ENCODE measurements around the gene SLC12A7. TPM values are rescaled to one million over a fixed set of nuclear protein-coding genes. Genes with fewer than 3 reads are reported as not detected.

Gene SLC12A7
- total and polyA plus RNA-seq, 7 experiments from 2014 or later = 6.4 to 101 (median 61.9) TPM

DNA sequence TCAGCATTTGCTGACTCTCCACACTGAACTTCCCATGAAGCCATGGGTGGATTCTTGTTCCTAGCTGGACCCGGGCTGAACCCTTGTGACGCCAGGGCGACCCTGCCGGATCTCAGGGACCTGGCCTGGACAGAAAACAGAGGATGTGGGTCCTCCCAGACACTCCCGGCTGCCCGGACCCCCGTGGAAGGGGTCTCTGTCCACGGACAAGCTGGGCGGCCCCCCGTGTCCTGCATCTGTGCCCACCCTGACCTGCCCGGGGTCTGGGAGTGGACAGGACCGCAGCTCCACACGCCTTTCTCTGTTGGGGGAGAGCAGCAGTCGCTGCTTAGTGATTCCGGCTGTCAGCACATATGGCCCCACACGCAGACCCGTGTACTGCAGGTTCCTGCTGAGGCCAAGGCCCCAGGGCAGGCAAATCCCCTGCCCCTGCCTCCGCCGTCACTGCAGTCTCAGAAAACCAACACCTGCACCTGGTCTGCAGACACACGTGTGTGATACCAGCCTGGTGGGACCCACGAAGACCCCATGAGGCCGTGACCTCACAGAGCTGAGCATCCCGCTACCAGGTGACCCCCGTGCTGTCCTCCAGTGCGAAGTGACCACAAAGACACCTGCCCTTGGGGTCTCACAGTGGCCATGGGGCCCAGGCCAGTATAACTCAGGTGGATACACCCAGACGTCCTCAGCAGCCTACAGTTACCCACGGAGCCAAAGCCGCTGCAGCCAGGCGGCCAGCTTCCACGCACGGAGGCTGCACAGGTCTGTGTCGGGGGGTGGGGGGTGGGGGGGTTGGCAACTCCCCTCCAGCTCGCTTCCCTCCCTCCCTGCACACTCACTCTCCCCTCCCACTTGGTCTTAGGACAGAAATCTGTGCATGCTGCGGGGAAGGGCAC lies 52.6 kb downstream of the SLC12A7 start:
- H3K27me3 Mint-ChIP-seq = no peaks in the 10 kb centered on the region
- peaks cover 0 to 20% (median 4%) of the 10 kb centered on the region in 5 donors for H3K36me3 Mint-ChIP-seq
- CTCF ChIA-PET = no interaction called here

DNA sequence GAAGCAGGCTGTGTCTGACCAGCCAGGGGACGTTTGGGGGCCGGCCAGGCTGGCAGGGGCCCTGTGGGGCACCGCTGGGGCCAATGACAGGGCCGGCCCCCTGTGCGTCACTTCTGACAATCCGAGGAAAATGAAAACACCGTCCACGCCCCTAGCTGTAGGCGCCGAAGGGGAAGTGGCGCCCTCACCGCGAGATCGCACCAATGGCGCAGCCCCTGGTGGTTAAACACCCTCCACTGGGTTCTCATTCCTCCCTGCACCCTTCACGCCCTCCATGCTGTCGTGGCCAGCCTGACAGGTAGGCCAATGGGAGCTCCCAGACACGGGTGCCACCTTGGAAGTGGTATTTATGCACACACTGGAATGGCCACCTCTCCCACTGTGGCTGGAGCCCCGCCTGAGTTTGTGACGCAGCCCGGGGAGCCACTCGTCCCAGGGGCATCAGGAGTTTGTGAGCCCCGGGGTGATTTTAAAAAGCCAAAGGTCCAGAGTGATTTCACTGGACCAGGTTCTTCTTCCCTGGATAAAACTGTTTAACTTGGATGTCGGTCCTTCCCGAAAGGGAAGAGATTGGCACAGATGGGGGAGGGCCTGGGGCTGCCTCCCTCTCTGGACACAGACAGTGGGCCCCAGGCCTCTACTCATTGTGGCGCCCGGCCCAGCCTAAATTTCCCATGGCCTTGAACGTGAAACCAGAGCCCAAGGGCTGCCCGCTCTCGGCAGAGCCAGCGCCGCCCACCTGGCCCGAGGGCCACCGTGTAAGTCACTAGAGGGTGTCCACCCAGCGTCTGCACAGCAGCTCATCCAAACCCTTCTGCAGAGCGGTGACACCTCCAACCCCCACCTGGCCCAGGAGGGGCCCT lies 53.5 kb downstream of the SLC12A7 start:
- no peaks in the 10 kb centered on the region for H3K9me3 Mint-ChIP-seq
- no peaks in the 10 kb centered on the region for H3K27me3 ChIP-seq (ENCODE audit: control insufficient read depth in 2 of 2, insufficient read depth in 2 of 2, low read length in 2 of 2)
- CTCF ChIA-PET = no interaction called here

More for the DNA sequence above, 52.6 kb downstream of the SLC12A7 start:
- H3K4me1 ChIP-seq (ENCODE audit: control insufficient read depth in 2 of 2, insufficient read depth in 2 of 2, low read length in 2 of 2) = no peaks in the 10 kb centered on the region
- H3K27ac Mint-ChIP-seq = no peak overlapping the region
- H3K27ac ChIP-seq (ENCODE audit: low read depth, low read length) = no peak overlapping the region
- intact Hi-C loops (cut with micrococcal nuclease) = loop anchor here in 1 of 2 donors (10.0 kb wide), 1 partner anchor 46 kb away; no protein-coding TSS in a partner anchor
- H3K9me3 Mint-ChIP-seq = no peaks in the 10 kb centered on the region
- no peaks in the 10 kb centered on the region for H3K4me1 Mint-ChIP-seq
- H3K9me3 ChIP-seq (ENCODE audit: control insufficient read depth in 2 of 3, low read length in 3 of 3) = no peaks in the 10 kb centered on the region
- ATAC-seq = no peak
- POLR2A ChIA-PET = no interaction called here
- no peak for DNase-seq
- H3K4me3 Mint-ChIP-seq = no peak overlapping the region
- no peaks in the 10 kb centered on the region for H3K27me3 ChIP-seq (ENCODE audit: control insufficient read depth in 2 of 2, insufficient read depth in 2 of 2, low read length in 2 of 2)
- no peak overlapping the region for H3K4me3 ChIP-seq (ENCODE audit: low read length)
- H3K36me3 ChIP-seq (ENCODE audit: control insufficient read depth in 2 of 3, insufficient read depth in 3 of 3, low read length in 3 of 3) = peaks cover 0 to 91% (median 0%) of the 10 kb centered on the region in 3 experiments

DNA sequence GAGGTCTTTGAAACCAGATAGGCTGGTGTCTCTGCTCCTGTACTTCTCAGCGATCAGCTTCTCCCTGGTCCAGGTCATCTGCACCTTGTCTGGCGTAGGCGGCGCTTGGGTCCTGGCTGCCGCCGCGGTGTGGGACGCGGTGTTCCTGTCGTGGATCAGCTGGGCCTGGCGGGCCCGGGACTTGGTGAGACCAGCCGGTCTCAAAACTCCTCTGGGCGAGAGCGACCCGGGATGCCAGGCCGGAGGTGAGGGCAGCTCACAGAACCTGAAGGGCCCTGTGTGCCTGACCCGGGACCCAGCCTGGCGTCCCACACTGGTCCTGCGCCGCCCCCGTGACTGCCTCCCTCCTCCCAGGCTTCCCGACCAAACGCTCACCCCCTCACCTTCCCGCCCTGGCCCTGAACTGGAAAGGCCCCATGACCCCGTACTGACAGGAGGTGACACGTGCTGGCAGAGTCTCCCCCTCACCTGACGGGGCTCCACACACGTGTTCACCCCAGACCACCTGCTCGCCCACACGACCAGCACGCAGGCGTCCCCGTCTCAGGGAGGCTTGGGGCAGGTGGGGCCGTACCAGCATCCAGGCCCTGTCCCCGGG lies 54.3 kb downstream of the SLC12A7 start:
- Histone ChIP-seq H3K4me1 (ENCODE audit: control insufficient read depth in 2 of 2, insufficient read depth in 2 of 2, low read length in 2 of 2) (no peaks in the 10 kb centered on the region), H3K9me3 (ENCODE audit: control insufficient read depth in 2 of 3, low read length in 3 of 3) (no peaks in the 10 kb centered on the region), H3K27me3 (ENCODE audit: control insufficient read depth in 2 of 2, insufficient read depth in 2 of 2, low read length in 2 of 2) (no peaks in the 10 kb centered on the region), H3K36me3 (ENCODE audit: control insufficient read depth in 2 of 3, insufficient read depth in 3 of 3, low read length in 3 of 3) (peaks cover 0 to 93% (median 0%) of the 10 kb centered on the region in 3 experiments), H3K27ac (ENCODE audit: low read depth, low read length) (no peak overlapping the region), H3K4me3 (ENCODE audit: low read length) (no peak overlapping the region)
- Mint-ChIP-seq H3K27me3 (no peaks in the 10 kb centered on the region), H3K27ac (no peak overlapping the region), H3K36me3 (peaks cover 0 to 25% (median 4%) of the 10 kb centered on the region in 5 donors), H3K4me3 (no peak overlapping the region), H3K9me3 (no peaks in the 10 kb centered on the region), H3K4me1 (no peaks in the 10 kb centered on the region)
- DNase-seq (no peak), ATAC-seq (no peak)
- CTCF ChIA-PET = no interaction called here
- intact Hi-C loops (cut with micrococcal nuclease) = loop anchor here in 1 of 2 donors (10.0 kb wide), 1 partner anchor 47 kb away; no protein-coding TSS in a partner anchor
- POLR2A ChIA-PET = no interaction called here

More for the DNA sequence above, 53.5 kb downstream of the SLC12A7 start:
- Mint-ChIP-seq H3K27ac (no peak overlapping the region), H3K4me3 (no peak overlapping the region), H3K27me3 (no peaks in the 10 kb centered on the region), H3K4me1 (no peaks in the 10 kb centered on the region), H3K36me3 (peaks cover 0 to 21% (median 4%) of the 10 kb centered on the region in 5 donors)
- Histone ChIP-seq H3K36me3 (ENCODE audit: control insufficient read depth in 2 of 3, insufficient read depth in 3 of 3, low read length in 3 of 3) (peaks cover 0 to 93% (median 0%) of the 10 kb centered on the region in 3 experiments), H3K9me3 (ENCODE audit: control insufficient read depth in 2 of 3, low read length in 3 of 3) (no peaks in the 10 kb centered on the region), H3K4me1 (ENCODE audit: control insufficient read depth in 2 of 2, insufficient read depth in 2 of 2, low read length in 2 of 2) (no peaks in the 10 kb centered on the region), H3K4me3 (ENCODE audit: low read length) (no peak overlapping the region), H3K27ac (ENCODE audit: low read depth, low read length) (no peak overlapping the region)
- ATAC-seq (peak; percentile 28), DNase-seq (no peak)
- intact Hi-C loops (cut with micrococcal nuclease) = loop anchor here in 1 of 2 donors (10.0 kb wide), 1 partner anchor 46 kb away; no protein-coding TSS in a partner anchor
- POLR2A ChIA-PET = no interaction called here

DNA sequence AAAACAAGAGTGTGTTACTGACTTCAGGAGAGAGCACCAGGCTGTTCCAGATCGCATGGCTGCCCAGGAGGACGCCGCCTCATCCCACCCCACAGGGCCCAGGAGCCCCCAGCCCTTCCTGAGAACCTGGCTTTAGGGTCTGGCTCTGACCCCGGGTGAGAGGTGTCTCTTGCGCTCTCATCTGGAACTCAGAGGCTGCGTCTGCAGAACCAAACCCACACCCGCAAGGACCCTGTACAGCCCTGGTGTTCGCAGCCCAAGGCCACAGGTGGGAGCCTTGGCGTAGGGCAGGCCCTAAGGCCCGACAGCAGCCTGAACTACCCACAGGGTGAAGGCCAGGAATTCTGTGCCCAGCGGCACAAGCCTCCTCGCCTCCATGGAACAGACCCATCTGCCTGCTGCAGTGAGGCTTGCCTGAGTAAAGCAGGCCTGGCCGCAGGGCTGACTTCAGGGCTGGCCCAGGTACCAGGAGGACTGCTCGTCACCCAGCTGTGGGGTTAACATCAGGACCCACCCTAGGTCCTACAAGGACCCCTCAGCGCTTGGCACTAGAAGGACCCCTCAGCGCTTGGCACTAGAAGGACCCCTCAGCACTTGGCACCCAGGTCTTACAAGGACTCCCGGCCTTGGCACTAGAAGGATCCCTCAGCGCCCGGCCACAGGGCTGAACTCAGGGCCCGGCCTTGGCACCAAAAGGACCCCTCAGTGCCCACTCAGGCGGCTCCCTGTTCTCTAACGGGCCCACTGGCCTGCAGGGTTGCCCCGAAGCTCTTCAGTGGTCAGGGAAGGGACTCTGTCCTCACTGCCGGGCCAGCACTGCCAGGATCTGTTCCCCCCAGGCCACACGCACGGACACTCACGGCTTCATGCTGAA lies 55.0 kb downstream of the SLC12A7 start:
- Mint-ChIP-seq H3K4me1 (no peaks in the 10 kb centered on the region), H3K9me3 (no peaks in the 10 kb centered on the region), H3K27ac (no peak overlapping the region), H3K27me3 (no peaks in the 10 kb centered on the region), H3K4me3 (no peak overlapping the region), H3K36me3 (peaks cover 0 to 21% (median 3%) of the 10 kb centered on the region in 5 donors)
- Histone ChIP-seq H3K27me3 (ENCODE audit: control insufficient read depth in 2 of 2, insufficient read depth in 2 of 2, low read length in 2 of 2) (no peaks in the 10 kb centered on the region), H3K4me1 (ENCODE audit: control insufficient read depth in 2 of 2, insufficient read depth in 2 of 2, low read length in 2 of 2) (no peaks in the 10 kb centered on the region), H3K9me3 (ENCODE audit: control insufficient read depth in 2 of 3, low read length in 3 of 3) (no peaks in the 10 kb centered on the region), H3K4me3 (ENCODE audit: low read length) (no peak overlapping the region), H3K27ac (ENCODE audit: low read depth, low read length) (no peak overlapping the region), H3K36me3 (ENCODE audit: control insufficient read depth in 2 of 3, insufficient read depth in 3 of 3, low read length in 3 of 3) (peaks cover 0 to 93% (median 0%) of the 10 kb centered on the region in 3 experiments)
- CTCF ChIA-PET = no interaction called here
- intact Hi-C loops (cut with micrococcal nuclease) = loop anchor here in 1 of 2 donors (10.0 kb wide), 1 partner anchor 48 kb away; no protein-coding TSS in a partner anchor
- POLR2A ChIA-PET = no interaction called here
- DNase-seq = no peak
- no peak for ATAC-seq

DNA sequence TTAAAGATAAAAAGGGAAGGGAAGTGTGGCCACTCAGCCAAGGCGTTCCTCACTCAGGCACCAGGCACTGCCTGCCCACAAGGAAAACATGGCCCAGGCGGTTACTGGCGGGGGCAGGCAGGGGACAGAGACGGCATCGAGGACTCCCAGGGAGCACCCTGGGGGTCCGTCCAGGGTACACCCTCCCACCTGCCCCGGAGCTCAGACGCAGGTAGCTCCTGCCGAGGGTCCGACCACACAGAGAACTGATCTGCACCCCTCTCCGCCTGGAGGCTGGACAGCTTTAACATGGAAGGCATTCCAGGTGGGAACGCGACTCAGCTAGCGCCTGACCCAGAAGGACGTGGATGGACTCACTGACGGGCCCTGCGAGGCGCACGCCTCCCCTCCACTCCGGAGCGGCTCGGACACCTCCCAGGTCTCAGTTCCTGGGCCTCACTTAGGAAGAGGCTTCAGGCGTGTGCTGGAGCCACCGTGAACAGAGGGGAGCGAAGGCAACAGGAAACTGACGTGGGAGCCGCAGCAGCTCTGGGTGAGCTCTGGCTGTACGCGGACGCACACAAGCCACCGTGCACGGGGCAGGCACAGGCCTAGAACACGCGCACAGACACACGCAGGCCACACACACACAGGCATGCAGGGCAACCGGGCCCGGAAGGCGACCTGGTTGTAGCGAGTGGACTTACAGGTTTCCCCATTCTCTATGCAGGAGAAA lies 55.8 kb downstream of the SLC12A7 start:
- Mint-ChIP-seq H3K36me3 (peaks cover 0 to 21% (median 3%) of the 10 kb centered on the region in 5 donors), H3K4me1 (no peaks in the 10 kb centered on the region), H3K27me3 (no peaks in the 10 kb centered on the region), H3K4me3 (no peak overlapping the region), H3K27ac (peak overlapping the region in 1 of 9 donors; percentile 47), H3K9me3 (no peaks in the 10 kb centered on the region)
- Histone ChIP-seq H3K4me1 (ENCODE audit: control insufficient read depth in 2 of 2, insufficient read depth in 2 of 2, low read length in 2 of 2) (no peaks in the 10 kb centered on the region), H3K9me3 (ENCODE audit: control insufficient read depth in 2 of 3, low read length in 3 of 3) (no peaks in the 10 kb centered on the region), H3K36me3 (ENCODE audit: control insufficient read depth in 2 of 3, insufficient read depth in 3 of 3, low read length in 3 of 3) (peaks cover 0 to 96% (median 0%) of the 10 kb centered on the region in 3 experiments), H3K27ac (ENCODE audit: low read depth, low read length) (no peak overlapping the region), H3K4me3 (ENCODE audit: low read length) (no peak overlapping the region), H3K27me3 (ENCODE audit: control insufficient read depth in 2 of 2, insufficient read depth in 2 of 2, low read length in 2 of 2) (no peaks in the 10 kb centered on the region)
- intact Hi-C loops (cut with micrococcal nuclease) = loop anchor here in 1 of 2 donors (10.0 kb wide), 1 partner anchor 49 kb away; no protein-coding TSS in a partner anchor
- ATAC-seq (no peak), DNase-seq (no peak)
- POLR2A ChIA-PET = no interaction called here
- CTCF ChIA-PET = no interaction called here
